GM15510 (cell line): ENCODE results near the gene UMAD1.

Experiments used
- POLR2A ChIP-seq: IDR thresholded peaks from 3 replicates; pipeline ENCODE4 v1.6.1; 2011; ENCODE audit warnings: borderline replicate concordance; ENCODE audit not compliant: insufficient read length; ENCODE audit errors: extremely low read depth

UMAD1 gene

DNA sequence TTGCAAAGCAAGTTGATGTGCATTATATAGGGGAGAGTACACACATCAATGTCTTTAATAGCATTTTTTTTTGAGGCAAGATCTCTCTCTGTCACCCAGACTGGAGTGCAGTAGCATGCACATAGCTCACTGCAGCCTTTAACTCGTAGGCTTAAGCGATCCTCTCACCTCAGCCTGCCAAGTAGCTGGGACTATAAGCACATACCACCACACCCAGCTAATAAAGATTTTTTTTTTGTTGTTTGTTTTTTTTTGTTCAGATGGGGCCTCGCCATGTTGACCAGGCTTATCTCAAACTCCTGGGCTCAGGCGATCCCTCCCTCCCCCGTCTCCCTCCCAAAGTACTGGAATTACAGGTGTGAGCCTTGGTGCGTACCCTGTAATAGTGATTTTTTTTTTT is 1.5 kb downstream of the UMAD1 start:
- no peak for TF ChIP-seq POLR2A

DNA sequence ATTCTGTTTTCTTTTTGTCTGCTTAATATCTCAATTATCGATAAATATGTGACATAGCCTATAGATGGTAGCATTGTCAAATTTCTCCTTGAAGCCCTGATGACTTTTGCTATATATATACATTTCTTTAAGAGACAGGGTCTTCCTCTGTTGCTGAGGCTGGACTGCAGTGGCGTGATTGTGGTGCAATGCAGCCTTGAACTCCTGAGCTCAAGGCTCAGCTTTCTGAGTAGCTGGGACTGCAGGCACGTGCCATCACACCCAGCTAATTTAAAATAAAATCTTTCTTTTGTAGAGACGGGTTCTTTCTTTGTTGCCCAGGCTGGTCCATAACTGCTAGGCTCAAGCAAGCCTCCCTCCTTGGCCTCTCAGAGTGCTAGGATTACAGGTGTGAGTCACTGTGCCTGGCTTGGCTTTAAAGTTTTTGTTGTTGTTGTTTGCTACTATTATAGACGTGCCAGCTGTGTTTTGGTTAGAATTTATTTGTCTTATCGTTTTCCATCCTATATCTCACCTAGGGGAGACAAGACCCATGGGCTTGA is 7.0 kb downstream of the UMAD1 start:
- TF ChIP-seq POLR2A = no peak

DNA sequence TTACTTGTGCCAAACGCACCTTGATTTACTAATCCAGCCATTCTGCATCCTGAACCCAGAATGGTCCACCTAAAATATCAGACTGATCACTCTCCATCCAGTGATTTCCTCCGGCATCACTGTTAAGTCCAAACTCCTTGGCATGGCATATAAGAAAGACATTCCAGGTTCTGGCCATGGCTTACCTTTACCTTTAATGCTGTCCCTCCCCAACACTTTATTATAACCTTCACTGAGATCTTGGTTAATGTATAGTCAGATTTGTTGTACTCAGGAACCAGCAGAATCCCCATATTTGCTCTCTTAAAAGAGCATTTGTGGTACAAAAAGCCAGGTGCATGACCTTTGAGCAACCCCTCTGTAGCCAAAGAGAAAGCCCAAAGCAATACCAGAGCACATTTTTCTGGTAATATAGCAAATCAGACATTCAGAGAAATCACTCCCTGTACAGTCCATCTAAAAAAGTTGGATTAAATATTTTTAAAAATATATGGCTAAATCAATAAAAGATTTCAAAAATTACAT is 10.2 kb downstream of the UMAD1 start:
- no peak for TF ChIP-seq POLR2A

DNA sequence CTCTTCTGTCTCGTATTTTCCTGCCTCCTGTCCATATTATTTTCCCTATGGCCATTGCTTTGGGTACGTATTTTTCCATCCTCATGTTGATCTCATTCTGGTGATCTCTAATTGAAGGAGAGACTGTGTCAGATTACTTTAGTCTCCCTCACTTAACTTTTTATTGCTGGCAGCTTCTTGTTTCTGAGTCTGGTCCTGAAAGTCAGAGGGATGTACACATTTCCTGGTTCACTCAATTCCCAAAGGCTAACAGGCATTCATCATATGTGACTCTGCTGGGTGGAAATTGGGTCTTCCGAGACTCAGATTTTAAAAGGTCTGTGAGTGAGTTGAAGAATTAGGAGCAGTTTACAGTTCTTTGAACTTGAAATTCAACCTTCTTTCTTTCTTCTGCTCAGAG is 10.9 kb downstream of the UMAD1 start:
- no peak for TF ChIP-seq POLR2A

DNA sequence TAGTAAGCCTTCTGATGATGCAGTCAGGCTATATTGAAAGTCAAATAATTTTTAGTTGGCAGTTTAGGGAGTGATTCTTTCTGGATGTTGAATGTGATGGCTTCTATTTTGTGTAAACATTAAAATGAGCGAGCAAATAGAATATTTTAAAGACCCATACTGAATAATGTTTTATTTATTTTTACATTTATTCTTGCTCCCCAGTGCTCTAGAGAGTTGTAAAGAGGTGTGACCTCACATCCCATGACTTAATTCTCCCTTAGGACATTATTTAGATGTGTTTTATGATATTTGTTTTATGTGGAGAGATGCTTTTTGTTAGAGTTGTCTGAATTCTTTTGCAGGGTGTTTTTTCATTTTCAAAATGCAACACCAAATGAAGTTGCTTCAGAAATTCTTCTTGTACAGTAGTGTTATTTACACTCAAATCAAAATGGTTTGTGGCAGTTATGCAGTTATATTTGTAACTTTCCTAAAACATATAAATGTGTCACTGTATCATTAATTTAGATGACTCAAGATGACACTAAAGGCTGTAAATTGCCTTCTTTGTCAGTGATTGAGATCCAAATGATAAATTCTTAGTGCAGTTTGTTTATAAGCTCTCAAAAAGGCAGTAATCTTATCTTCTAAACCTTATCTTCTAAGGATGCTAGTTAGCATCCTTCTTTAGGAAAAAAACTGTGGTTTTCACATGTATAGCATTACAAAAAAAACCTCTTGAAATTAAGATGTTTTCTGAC is 12.4 kb downstream of the UMAD1 start:
- TF ChIP-seq POLR2A = no peak

DNA sequence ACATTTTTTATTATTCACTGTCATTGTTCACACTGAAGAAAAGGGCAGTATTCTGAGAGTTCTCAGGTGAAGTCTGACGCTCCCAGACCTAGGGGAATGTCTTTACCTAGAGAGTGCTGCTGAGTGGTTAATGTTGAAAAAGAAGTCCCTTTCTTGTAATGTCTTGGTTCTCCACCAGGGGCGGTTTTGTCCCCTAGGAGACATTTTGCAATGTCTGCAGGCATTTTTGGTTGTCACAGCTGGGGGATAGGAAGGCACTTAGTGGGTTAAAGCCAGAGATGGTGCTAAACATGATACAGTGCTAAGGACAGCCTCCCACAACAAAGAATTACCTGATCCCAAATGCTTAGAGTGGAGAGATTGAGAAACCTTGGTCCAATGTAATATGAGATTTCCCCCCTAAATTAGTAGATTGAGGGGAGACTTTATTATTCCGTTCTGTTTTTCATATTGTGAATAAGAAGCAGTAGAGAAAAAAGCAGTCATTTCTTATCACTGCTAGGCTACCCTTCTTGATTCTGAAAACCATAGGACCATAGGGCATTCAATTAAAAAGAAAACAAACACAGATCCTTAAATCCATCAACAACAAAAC is 13.1 kb downstream of the UMAD1 start:
- TF ChIP-seq POLR2A = no peak

DNA sequence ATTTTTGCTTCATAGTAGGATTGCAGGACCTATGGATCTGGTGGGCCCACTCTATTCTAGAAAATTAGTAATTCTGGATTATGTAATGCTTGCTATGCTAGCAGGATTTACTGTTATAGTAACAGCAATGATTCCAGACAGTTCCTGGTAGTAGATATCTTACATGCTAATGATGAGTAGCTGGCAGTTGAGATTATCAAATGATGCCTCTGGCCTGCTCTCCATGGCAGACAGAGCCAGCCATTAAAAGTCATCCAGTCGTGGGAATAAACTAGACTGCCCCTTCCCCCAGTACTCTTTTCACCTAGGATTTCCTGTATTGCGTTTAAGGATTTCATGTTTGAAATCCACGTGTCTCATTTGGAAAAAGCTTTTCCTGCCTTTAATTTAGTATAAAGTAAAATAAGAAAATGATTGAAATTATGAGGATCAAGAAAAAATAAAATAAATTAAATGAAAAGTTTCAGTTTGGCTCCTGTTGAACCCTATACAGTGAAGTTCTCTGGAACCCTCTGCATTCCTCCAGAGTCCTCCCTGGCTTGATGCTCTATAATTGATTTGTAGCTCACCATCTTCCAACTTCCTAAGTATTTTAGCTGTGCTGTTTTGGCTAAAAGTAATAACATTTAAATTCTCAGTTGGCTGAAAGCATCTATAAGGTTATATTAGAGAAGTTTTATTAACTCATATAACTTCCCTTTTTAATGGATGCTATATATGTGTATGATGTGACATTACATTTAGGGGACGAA is 14.6 kb downstream of the UMAD1 start:
- TF ChIP-seq POLR2A = no peak

DNA sequence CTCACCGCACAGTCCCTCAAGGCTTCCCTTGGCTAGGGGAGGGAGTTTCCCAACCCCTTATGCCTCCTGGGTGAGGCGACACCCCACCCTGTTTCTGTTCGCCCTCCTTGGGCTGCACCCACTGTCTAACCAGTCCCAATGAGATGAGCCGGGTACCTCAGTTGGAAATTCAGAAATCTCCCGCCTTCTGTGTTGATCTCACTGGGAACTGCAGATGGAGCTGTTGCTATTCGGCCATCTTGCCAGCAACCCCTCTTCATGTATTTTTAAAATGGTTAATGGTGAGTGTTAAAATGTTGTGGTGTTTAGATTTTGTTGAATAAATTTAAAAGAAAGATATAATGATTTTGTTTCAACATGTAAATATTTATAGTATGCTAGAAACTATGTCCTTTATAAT is 22.0 kb downstream of the UMAD1 start:
- TF ChIP-seq POLR2A = no peak

DNA sequence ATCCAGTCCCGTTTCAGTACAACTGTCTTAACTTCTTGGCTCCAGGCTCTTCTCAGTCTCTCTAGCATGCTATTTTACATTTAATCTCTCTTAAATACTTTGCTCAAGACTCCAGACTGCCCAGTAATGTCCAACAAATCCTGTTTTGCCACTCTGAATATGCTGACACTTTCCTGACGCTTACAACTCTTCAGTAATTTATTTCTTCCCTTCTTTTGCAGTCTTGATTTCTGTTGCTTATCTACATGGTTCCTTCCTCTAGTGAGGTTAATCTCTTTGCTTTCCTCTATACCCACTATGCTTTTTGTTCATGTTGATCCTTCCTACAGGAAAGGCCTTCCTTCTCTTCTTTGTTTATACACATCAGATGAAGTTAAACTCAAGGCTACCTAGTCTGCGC is 23.7 kb downstream of the UMAD1 start:
- TF ChIP-seq POLR2A = no peak

DNA sequence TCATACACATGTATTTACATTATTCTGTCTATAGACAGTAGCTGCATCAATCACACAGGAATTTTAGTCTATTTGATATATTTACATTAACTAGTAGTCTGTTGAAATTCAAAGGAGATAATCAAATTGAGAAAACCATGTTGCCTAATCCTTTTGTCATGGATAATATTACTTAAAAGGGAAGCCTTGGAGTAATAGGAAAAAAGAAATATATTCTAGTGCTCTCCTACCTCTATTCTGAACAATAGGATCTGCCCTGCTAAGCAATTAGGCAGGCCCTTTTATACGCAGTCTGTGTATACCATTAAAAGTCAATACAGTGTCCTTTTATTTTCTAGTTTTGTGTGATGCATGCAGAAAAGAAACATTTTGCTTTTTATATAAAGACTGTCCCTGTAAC is 24.5 kb downstream of the UMAD1 start:
- TF ChIP-seq POLR2A = no peak

DNA sequence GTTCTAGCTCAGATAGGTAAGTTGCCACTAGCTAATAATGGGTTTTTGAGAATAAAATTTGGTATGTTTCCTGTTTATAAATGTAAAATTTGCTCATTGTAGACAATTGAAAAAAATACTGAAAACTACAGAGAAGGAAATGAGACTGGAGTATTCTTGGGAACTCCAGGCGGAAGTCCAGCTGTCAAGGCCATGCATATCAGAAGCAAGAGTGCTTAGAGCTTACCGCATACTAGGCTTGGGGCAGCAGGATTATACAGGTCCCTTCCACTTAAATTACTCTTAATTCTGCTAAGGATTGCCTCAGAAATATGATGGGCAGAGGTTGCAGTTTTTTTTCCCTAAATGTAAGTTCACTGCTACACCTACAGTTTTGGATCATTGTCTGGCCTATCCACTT is 26.6 kb downstream of the UMAD1 start:
- no peak for TF ChIP-seq POLR2A

DNA sequence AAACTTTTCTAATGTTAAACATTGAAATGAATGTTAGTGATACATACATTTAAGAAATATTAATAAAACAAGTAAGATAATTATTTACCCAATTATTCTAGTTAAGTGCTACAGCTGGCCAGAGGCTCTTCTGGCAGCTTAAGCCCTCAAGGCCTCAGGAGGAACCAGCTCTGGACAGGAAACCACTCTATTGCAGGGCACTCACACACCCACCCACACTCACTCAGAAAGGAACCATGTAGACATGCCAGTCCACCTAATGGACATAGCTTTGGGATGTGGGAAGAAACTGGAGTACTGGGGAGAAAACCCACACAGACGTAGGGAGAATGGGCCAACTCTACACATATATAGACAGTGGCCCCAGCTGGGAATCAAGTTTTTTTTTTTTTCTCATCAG is 28.2 kb downstream of the UMAD1 start:
- TF ChIP-seq POLR2A = no peak

DNA sequence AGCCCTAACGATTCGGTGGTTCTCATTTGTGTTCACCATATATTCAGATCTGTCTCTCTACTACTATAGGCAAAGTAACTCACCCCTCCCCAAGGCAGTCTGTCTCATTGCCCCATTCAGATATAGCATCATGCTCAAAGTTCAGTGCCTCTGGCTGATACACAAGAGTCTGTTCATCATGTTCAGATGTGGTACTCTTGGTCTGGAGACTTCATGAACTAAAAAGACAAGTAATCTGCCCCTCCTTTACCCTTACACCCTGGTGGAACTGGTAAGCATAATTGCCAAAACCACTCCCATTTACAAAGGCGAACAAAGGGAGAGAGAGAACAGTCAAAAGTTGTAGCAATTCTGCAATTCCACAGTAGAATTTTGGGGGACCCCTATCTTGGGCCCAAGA is 29.9 kb downstream of the UMAD1 start:
- no peak for TF ChIP-seq POLR2A

DNA sequence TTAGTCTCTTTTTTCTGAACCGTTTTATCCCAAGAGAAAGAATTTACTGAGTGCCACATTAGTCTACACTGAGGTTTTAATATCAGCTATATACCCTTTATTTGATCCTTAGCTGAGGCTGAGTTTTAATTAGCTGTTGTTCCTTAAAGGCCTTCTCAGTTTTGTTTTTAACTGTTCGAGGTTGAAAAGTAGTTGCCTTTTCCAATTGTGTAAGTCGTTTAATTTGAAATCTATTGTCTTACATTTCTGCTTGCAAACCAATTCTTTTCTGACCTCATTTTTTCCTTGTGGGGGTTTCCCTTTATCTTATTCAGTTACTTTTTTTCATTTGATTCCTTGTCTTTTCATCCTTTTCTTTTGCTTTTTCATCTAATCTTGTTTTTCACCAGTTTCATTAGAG is 30.8 kb downstream of the UMAD1 start:
- no peak for TF ChIP-seq POLR2A

DNA sequence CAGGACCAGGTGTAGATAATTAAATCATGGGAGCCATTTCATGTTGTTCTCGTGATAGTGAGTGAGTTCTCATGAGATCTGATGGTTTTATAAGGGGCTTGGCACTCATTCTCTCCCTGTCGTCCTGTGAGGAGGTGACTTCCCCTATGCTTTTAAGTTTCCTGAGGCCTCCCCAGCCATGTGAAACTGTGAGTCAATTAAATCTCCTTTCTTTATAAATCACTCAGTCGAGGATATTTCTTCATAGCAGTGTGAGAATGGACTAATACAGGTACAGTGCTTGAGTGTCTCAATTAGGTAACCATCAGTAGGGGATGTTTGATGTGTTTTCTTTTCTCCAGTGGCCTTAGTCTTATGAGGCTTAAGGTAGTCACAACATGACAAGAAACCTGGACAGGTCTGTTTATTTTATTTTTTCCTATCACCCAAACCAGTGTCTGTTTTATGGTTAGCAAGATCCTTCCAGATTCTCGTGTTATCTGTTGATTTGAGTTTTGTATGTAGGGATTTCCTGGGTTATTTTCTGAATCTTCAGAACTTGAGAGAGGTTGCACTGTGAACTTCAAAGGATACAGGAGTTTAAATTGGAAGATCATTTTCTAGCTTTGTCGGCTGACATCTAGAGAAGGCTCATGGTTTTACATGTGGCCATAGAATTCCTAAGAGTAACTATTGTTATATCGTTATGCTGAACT is 32.1 kb downstream of the UMAD1 start:
- no peak for TF ChIP-seq POLR2A
